Esophagus squamous epithelium (tissue), 4 donors: ENCODE measurements around the gene CRADD.

Experiments
- CTCF ChIP-seq, 6 experiments: fragments of 450-650 bp in 4 of 6; fragments of 200-600 bp in 2 of 6; sonication (generic) in 2 of 6; IDR thresholded peaks; one replicate each; pipeline ENCODE4 v1.5.1; 2016 to 2019; ENCODE audit warnings: antibody characterized with exemption in 6 of 6, mild to moderate bottlenecking in 4 of 6, moderate library complexity in 4 of 6
- POLR2A ChIP-seq, 4 donors: fragments of 450-650 bp; IDR thresholded peaks; one replicate each; pipeline ENCODE4 v1.6.1; 2017; ENCODE audit warnings: antibody characterized with exemption in 4 of 4, mild to moderate bottlenecking in 4 of 4, moderate library complexity in 3 of 4

- TF ChIP-seq CTCF (IDR thresholded peaks at IDR 0.05) (no peak), POLR2A (IDR thresholded peaks at IDR 0.05) (no peak)
Measured at GRCh38 chr12:93751864-93752610, 74.9 kb downstream of the CRADD start.
